Neuronal stem cell (in vitro differentiated cells): ENCODE data around the gene BPIFB6.

Experiments
- DNase-seq: peaks from one replicate; pipeline ENCODE4 v3.0.0-alpha.2; 2013; ENCODE audit warnings: low spot score
- H2AFZ ChIP-seq: one replicate; pipeline ENCODE4 v1.6.1; 2013; ENCODE audit warnings: mild to moderate bottlenecking, low read length, inconsistent platforms
- H2AK5ac ChIP-seq: 2 replicates; pipeline ENCODE4 v1.6.1; 2013; ENCODE audit warnings: low read depth, mild to moderate bottlenecking, inconsistent platforms, low read length, moderate library complexity, mixed read lengths
- H2BK120ac ChIP-seq: 2 replicates; pipeline ENCODE4 v1.6.1; 2013; ENCODE audit warnings: low read depth, mild to moderate bottlenecking, inconsistent platforms, low read length, moderate library complexity, mixed read lengths
- H2BK12ac ChIP-seq: one replicate; pipeline ENCODE4 v1.6.1; 2013; ENCODE audit warnings: low read length, inconsistent platforms
- H2BK15ac ChIP-seq: 2 replicates; pipeline ENCODE4 v1.6.1; 2013; ENCODE audit warnings: mild to moderate bottlenecking, low read length, inconsistent platforms, mixed read lengths
- H2BK5ac ChIP-seq: one replicate; pipeline ENCODE4 v1.6.1; 2013; ENCODE audit warnings: inconsistent platforms, mild to moderate bottlenecking, low read length, moderate library complexity
- H3K14ac ChIP-seq: one replicate; pipeline ENCODE4 v1.6.1; 2013; ENCODE audit warnings: low read length, inconsistent platforms
- H3K18ac ChIP-seq: 2 replicates; pipeline ENCODE4 v1.6.1; 2013; ENCODE audit warnings: low read length, inconsistent platforms
- H3K23ac ChIP-seq: 2 replicates; pipeline ENCODE4 v1.6.1; 2013; ENCODE audit warnings: low read depth, mild to moderate bottlenecking, mixed read lengths, low read length, inconsistent platforms; ENCODE audit not compliant: poor library complexity
- H3K27ac ChIP-seq: replicated peaks from 3 replicates; pipeline ENCODE4 v1.5.1; 2013; ENCODE audit warnings: low read length, inconsistent platforms
- H3K27me3 ChIP-seq, 3 experiments: 2 replicates each; pipeline ENCODE4 v1.6.1; 2013; ENCODE audit warnings: low read length in 3 of 3, mild to moderate bottlenecking in 2 of 3, inconsistent platforms in 1 of 3, low read depth in 1 of 3, mixed read lengths in 1 of 3, moderate library complexity in 1 of 3; ENCODE audit not compliant: control insufficient read depth in 3 of 3, insufficient read depth in 3 of 3
- H3K36me3 ChIP-seq, 2 donors: replicated peaks in 1 of 2; 2 replicates each; pipeline ENCODE4 v1.6.1; 2013; ENCODE audit warnings: low read length in 2 of 2; ENCODE audit not compliant: control insufficient read depth in 2 of 2, insufficient read depth in 2 of 2
- H3K4ac ChIP-seq: 2 replicates; pipeline ENCODE4 v1.6.1; 2013; ENCODE audit warnings: inconsistent platforms, mild to moderate bottlenecking, low read length, moderate library complexity
- H3K4me1 ChIP-seq, 2 donors: 1 replicate in 1 of 2; 2 replicates in 1 of 2; pipeline ENCODE4 v1.6.1; 2013; ENCODE audit warnings: low read length in 2 of 2, low read depth in 1 of 2; ENCODE audit not compliant: control insufficient read depth in 2 of 2, insufficient read depth in 1 of 2
- H3K4me2 ChIP-seq: one replicate; pipeline ENCODE4 v1.6.1; 2013; ENCODE audit warnings: mild to moderate bottlenecking, low read length, inconsistent platforms; ENCODE audit not compliant: insufficient read depth, poor library complexity, severe bottlenecking
- H3K4me3 ChIP-seq, 2 donors: 2 replicates each; pipeline ENCODE4 v1.5.1; 2013; ENCODE audit warnings: low read length in 2 of 2, mild to moderate bottlenecking in 2 of 2, inconsistent platforms in 1 of 2, moderate library complexity in 1 of 2
- H3K79me1 ChIP-seq: one replicate; pipeline ENCODE4 v1.6.1; 2013; ENCODE audit warnings: low read depth, mild to moderate bottlenecking, inconsistent platforms, low read length, moderate library complexity
- H3K9ac ChIP-seq: one replicate; pipeline ENCODE4 v1.6.1; 2013; ENCODE audit warnings: mild to moderate bottlenecking, low read depth, low read length, inconsistent platforms; ENCODE audit not compliant: poor library complexity
- H3K9me3 ChIP-seq, 2 donors: replicated peaks in 1 of 2; 2 replicates each; pipeline versions ENCODE3 to v1.6.1; 2013; ENCODE audit warnings: low read length in 2 of 2, mild to moderate bottlenecking in 2 of 2, inconsistent platforms in 1 of 2, low read depth in 1 of 2, mixed read lengths in 1 of 2, moderate library complexity in 1 of 2; ENCODE audit not compliant: control insufficient read depth in 2 of 2, insufficient read depth in 1 of 2
- H4K8ac ChIP-seq: one replicate; pipeline ENCODE4 v1.6.1; 2013; ENCODE audit warnings: low read depth, mild to moderate bottlenecking, inconsistent platforms, low read length, moderate library complexity
- H4K91ac ChIP-seq: one replicate; pipeline ENCODE4 v1.6.1; 2013; ENCODE audit warnings: low read length, low read depth, mild to moderate bottlenecking, inconsistent platforms; ENCODE audit not compliant: poor library complexity
- WGBS, 2 donors: extraction: QIAGEN DNeasy Blood & Tissue Kit; methylation state at CpG; one replicate each; pipeline ENCODE4 v1.1.7; 2013; ENCODE audit warnings: missing lambda C conversion rate in 2 of 2, mixed read lengths in 1 of 2; ENCODE audit not compliant: insufficient read length in 2 of 2, insufficient replicate concordance in 1 of 2; ENCODE audit errors: extremely low coverage in 2 of 2; 5-methylcytosine and 5-hydroxymethylcytosine counted together

Gene BPIFB6

DNA sequence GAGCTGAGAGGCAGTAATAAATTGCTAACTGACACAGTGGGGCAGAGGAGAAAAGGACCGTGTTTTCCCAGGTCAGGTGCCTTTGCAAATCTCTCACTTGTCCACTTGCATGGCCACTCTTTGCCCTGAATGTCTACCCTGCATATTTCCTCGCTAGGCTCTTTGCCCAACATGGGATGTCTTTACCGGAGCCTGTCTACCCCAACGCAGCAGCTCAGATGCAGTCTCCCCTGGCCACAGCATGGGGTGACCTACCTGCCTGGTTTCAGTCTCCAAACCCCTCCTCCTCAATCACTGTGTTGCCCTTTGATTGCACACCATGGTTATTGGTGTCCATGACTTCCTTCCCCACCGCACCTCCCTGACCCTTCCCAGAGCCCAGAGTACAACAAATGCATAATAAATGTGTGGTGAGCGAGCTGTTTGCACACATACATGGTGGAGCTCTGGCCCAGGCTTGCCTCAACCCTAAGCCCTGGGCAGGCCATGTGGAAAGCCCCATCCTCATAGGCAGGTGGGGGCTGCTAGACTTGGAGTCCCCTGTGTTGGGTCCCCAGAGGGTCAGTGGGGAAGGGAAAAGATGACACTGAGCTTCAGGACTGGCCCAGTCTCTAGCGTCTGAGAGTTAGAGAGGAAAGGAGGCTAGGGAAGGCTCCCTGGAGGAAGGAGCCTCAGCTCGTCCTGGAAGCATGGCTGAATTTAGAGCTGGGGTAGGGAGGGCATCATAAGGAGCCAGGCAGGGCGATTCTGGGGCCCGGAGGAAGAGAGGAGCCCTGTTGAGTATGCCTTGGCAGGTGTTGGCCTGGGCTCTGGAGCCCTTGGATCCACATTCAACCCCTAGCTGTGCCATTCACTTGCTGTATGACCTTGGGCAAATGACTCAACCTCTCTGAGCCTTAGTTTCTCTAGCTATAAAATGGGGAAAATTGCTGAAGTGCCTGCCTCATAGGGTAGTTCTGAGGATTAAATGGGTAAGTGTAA lies 4.4 kb upstream of the BPIFB6 start:
- no peak overlapping the region for H2AFZ ChIP-seq
- H3K9ac ChIP-seq = no peak overlapping the region
- no peak overlapping the region for H2BK5ac ChIP-seq
- no peak overlapping the region for H4K91ac ChIP-seq
- H3K4me1 ChIP-seq = no peaks in the 10 kb centered on the region
- no peak overlapping the region for H3K4me2 ChIP-seq
- H3K79me1 ChIP-seq = no peaks in the 10 kb centered on the region
- no peaks in the 10 kb centered on the region for H3K9me3 ChIP-seq
- no peak overlapping the region for H3K23ac ChIP-seq
- peak overlapping the region; percentile 7 for H3K18ac ChIP-seq
- H3K27me3 ChIP-seq = no peaks in the 10 kb centered on the region
- H3K4ac ChIP-seq = no peak overlapping the region
- H3K14ac ChIP-seq = no peak overlapping the region
- no CpG with 5 or more reads among the region's 10 CpGs for WGBS, 2 donors
- H2AK5ac ChIP-seq = peak overlapping the region; percentile 27
- no peak overlapping the region for H2BK120ac ChIP-seq
- DNase-seq = no peak
- H4K8ac ChIP-seq = no peak overlapping the region
- H3K4me3 ChIP-seq = no peak overlapping the region
- no peaks in the 10 kb centered on the region for H3K36me3 ChIP-seq
- no peak overlapping the region for H2BK12ac ChIP-seq
- H2BK15ac ChIP-seq = no peak overlapping the region
- no peak overlapping the region for H3K27ac ChIP-seq

DNA sequence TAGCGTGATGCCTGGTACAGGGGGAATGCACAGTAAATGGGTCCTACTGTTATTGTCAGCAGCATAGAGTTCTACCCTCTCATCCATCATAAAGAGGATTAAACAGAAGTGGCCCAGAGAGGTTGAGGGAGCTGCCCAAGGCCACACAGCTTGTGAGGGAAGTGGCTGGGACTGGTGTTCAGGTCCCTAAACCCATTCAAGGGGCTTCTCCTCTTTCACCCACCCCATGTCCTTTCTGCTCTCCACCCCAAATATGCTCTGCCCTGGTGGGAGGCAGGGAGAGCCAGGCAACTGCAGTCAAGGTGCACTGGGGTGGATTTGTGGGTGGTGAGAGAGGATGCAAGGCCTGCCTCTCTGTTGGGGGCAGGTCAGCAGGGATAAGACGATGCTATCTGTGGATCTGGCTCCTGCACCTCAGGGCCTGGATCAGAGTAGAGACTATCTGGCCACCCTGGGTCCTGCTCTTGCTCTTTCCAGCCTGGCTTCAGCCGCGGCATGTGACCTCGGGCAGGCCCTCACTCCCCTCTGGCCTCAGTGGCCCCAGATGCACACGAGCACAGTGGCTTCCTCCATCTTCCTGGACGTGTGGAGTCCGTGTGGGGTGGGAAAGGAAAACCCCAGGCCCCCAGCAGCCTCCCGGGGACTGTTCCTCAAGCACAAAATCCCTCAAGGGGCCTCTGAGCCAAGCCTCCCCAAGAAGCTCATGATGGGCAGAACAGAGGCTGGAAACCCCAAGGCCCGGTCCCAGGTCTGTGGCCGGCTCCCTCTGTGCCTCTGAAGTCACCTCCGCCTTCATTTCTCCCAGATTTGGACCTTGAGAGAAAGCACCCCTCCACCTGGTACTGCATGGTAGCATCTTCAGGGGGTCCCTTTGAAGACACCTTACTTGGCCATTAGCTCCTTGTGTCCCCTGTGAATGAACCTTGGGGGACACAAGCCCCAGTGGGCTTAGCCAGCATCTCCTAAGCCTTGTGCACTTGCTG lies 3.4 kb upstream of the BPIFB6 start:
- H2BK12ac ChIP-seq = no peak overlapping the region
- H3K79me1 ChIP-seq = no peaks in the 10 kb centered on the region
- H4K91ac ChIP-seq = no peak overlapping the region
- no peak overlapping the region for H3K4me2 ChIP-seq
- H3K4me3 ChIP-seq = no peak overlapping the region
- H3K9ac ChIP-seq = no peak overlapping the region
- H2BK15ac ChIP-seq = no peak overlapping the region
- H2AK5ac ChIP-seq = peak overlapping the region; percentile 48
- H4K8ac ChIP-seq = no peak overlapping the region
- no peaks in the 10 kb centered on the region for H3K36me3 ChIP-seq
- no peak overlapping the region for H3K14ac ChIP-seq
- no peak overlapping the region for H2BK120ac ChIP-seq
- no peaks in the 10 kb centered on the region for H3K27me3 ChIP-seq
- no peak overlapping the region for H3K18ac ChIP-seq
- H2AFZ ChIP-seq = no peak overlapping the region
- H3K4ac ChIP-seq = no peak overlapping the region
- H3K27ac ChIP-seq = no peak overlapping the region
- WGBS, 2 donors = no CpG with 5 or more reads among the region's 12 CpGs
- H2BK5ac ChIP-seq = peak overlapping the region; percentile 11
- H3K23ac ChIP-seq = no peak overlapping the region
- no peak for DNase-seq
- no peaks in the 10 kb centered on the region for H3K4me1 ChIP-seq
- no peaks in the 10 kb centered on the region for H3K9me3 ChIP-seq

DNA sequence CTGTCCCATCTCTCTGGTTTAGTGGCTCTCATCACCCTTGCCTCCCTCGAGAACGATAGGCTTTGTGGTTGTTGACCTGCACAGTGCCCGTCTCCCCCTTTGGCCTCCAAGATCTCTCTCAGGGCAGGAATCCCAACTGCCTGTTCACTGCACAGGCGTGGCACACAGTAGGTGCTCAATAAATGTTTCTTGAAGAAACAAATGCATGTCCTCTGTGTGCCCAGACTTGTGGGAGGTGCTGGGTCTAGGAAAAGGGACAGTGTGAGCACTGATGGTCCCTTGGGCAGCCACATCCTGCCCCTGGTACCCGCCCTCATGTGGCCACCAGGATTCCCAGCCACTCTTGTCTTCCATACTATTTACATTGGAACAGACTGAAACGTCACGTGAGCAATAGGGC lies 2.6 kb upstream of the BPIFB6 start:
- no peak overlapping the region for H3K27ac ChIP-seq
- H2BK15ac ChIP-seq = no peak overlapping the region
- no peak overlapping the region for H3K4me2 ChIP-seq
- no peaks in the 10 kb centered on the region for H3K79me1 ChIP-seq
- no peaks in the 10 kb centered on the region for H3K36me3 ChIP-seq
- H3K23ac ChIP-seq = no peak overlapping the region
- H2AK5ac ChIP-seq = no peak overlapping the region
- no peaks in the 10 kb centered on the region for H3K27me3 ChIP-seq
- no CpG with 5 or more reads among the region's 7 CpGs for WGBS, 2 donors
- no peak for DNase-seq
- no peak overlapping the region for H4K8ac ChIP-seq
- H2BK120ac ChIP-seq = no peak overlapping the region
- H3K4me3 ChIP-seq = no peak overlapping the region
- H3K4me1 ChIP-seq = no peaks in the 10 kb centered on the region
- no peaks in the 10 kb centered on the region for H3K9me3 ChIP-seq
- H4K91ac ChIP-seq = no peak overlapping the region
- H3K14ac ChIP-seq = no peak overlapping the region
- no peak overlapping the region for H3K9ac ChIP-seq
- H3K4ac ChIP-seq = no peak overlapping the region
- no peak overlapping the region for H2AFZ ChIP-seq
- no peak overlapping the region for H3K18ac ChIP-seq
- H2BK12ac ChIP-seq = no peak overlapping the region
- H2BK5ac ChIP-seq = peak overlapping the region; percentile 11

DNA sequence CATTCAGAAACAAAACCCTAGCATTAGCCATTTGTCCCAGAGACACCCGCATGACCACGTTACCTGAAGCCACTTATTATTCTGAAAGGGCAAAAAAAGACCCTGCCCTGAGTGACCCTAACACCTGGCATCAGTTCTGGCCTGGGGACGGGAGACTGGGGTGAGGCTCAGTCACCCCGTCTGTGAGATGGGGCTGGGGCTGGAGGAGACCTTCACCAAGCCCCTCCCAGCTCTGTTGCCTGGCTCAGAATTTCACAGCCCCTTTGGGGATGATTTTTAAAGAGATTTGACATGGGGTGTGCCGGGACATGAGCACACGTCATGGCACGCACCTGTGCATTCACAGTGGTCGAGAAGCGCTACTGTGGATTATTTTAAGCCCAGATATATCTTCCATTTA lies 1.4 kb upstream of the BPIFB6 start:
- Histone ChIP-seq H3K14ac (no peak overlapping the region), H3K18ac (no peak overlapping the region), H3K9me3 (no peaks in the 10 kb centered on the region), H2BK15ac (no peak overlapping the region), H3K79me1 (no peaks in the 10 kb centered on the region), H4K8ac (no peak overlapping the region), H3K4ac (no peak overlapping the region), H2BK12ac (no peak overlapping the region), H2AFZ (no peak overlapping the region), H3K4me2 (no peak overlapping the region), H3K27ac (no peak overlapping the region), H3K36me3 (no peaks in the 10 kb centered on the region), H2AK5ac (no peak overlapping the region), H2BK5ac (no peak overlapping the region), H2BK120ac (no peak overlapping the region), H3K4me3 (no peak overlapping the region), H4K91ac (no peak overlapping the region), H3K4me1 (no peaks in the 10 kb centered on the region), H3K23ac (no peak overlapping the region), H3K27me3 (peaks cover 0 to 3% (median 0%) of the 10 kb centered on the region in 3 experiments), H3K9ac (no peak overlapping the region)
- no CpG with 5 or more reads among the region's 9 CpGs for WGBS, 2 donors
- no peak for DNase-seq
